ENCODE data around the gene RALGAPA2.

Gene RALGAPA2

GRCh38 chr20:20410678-20411077 is 301.8 kb downstream of the RALGAPA2 start:
- Histone ChIP-seq H3K4me3 (ENCODE audit: extremely low read depth, insufficient read depth, low read length, poor library complexity, severe bottlenecking) (no peak overlapping the region), H3K9me3 (ENCODE audit: control insufficient read depth, low read length) (no peaks in the 10 kb centered on the region), H3K4me1 (ENCODE audit: control insufficient read depth, insufficient read depth, low read length, poor library complexity, severe bottlenecking) (peaks cover 12% of the 10 kb centered on the region), H3K27ac (ENCODE audit: low read depth, low read length, severe bottlenecking) (no peak overlapping the region), H3K36me3 (ENCODE audit: control insufficient read depth, insufficient read depth, low read length) (no peaks in the 10 kb centered on the region)
- 0 to 5% methylated on average over 4 of the region's 6 CpGs for WGBS, 2 experiments (ENCODE audit: insufficient coverage in 2 of 2)

GRCh38 chr20:20409331-20409730 is 303.1 kb downstream of the RALGAPA2 start:
- WGBS, 2 experiments (ENCODE audit: insufficient coverage in 2 of 2), result 83 to 90% methylated on average over 2 to 3 of the region's 4 CpGs
- Histone ChIP-seq H3K36me3 (ENCODE audit: control insufficient read depth, insufficient read depth, low read length) (no peaks in the 10 kb centered on the region), H3K4me1 (ENCODE audit: control insufficient read depth, insufficient read depth, low read length, poor library complexity, severe bottlenecking) (peaks cover 12% of the 10 kb centered on the region), H3K9me3 (ENCODE audit: control insufficient read depth, low read length) (no peaks in the 10 kb centered on the region), H3K27ac (ENCODE audit: low read depth, low read length, severe bottlenecking) (no peak overlapping the region), H3K4me3 (ENCODE audit: extremely low read depth, insufficient read depth, low read length, poor library complexity, severe bottlenecking) (no peak overlapping the region)

- Histone ChIP-seq H3K4me3 (ENCODE audit: extremely low read depth, insufficient read depth, low read length, poor library complexity, severe bottlenecking) (no peak overlapping the region), H3K4me1 (ENCODE audit: control insufficient read depth, insufficient read depth, low read length, poor library complexity, severe bottlenecking) (peaks cover 9% of the 10 kb centered on the region), H3K27ac (ENCODE audit: low read depth, low read length, severe bottlenecking) (no peak overlapping the region), H3K9me3 (ENCODE audit: control insufficient read depth, low read length) (no peaks in the 10 kb centered on the region), H3K36me3 (ENCODE audit: control insufficient read depth, insufficient read depth, low read length) (no peaks in the 10 kb centered on the region)
- WGBS, 2 experiments (ENCODE audit: insufficient coverage in 2 of 2), result 81 to 94% methylated on average over 3 to 4 of the region's 6 CpGs
Measured at GRCh38 chr20:20407891-20408805, 304.3 kb downstream of the RALGAPA2 start.

DNA sequence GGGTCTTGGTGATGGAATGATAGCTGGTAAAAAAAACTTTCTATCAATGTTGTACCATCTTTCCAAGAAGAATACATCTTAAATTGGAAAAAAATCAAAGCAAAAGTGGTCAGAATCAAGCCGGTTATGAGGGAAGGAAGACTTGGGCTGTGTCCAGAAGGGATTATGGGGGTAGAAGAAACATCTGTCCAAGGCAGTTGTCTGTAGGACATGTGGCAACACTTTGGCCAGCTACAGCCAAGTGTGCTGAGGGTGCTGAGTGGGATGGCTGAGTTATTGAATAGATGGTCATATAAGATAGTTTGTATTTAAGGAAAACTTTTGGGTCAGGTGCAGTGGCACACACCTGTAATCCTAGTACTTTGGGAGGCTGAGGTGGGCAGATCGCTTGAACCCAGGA is 306.1 kb downstream of the RALGAPA2 start:
- Histone ChIP-seq H3K4me1 (ENCODE audit: control insufficient read depth, insufficient read depth, low read length, poor library complexity, severe bottlenecking) (peaks cover 9% of the 10 kb centered on the region), H3K4me3 (ENCODE audit: extremely low read depth, insufficient read depth, low read length, poor library complexity, severe bottlenecking) (no peak overlapping the region)
- WGBS, 2 experiments (ENCODE audit: insufficient coverage in 2 of 2), result 88 to 94% methylated on average over 1 to 2 of the region's 2 CpGs

DNA sequence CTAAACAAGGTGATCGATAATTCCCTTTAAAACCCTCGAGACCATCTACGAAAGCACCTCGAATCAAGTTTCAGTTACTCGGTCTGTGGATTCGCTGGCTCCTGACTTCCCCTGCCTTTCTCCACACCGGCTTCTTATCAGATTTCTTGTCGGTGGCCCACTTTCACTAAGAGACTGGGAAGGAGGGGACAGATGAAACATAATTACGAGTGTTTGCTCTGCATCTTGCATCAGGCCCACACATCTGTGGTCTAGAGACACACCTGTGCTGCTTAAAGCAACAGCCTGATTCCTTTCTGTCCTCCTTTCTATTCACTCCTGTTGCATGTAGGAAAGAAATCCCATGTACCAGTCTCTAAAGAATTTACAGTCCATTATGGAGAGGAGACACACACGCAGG is 306.8 kb downstream of the RALGAPA2 start:
- WGBS, 2 experiments (ENCODE audit: insufficient coverage in 2 of 2), result 90 to 95% methylated on average over 9 of the region's 10 CpGs
- no peak overlapping the region for H3K27ac ChIP-seq (ENCODE audit: low read depth, low read length, severe bottlenecking)
- peaks cover 5% of the 10 kb centered on the region for H3K4me1 ChIP-seq (ENCODE audit: control insufficient read depth, insufficient read depth, low read length, poor library complexity, severe bottlenecking)
- no peaks in the 10 kb centered on the region for H3K36me3 ChIP-seq (ENCODE audit: control insufficient read depth, insufficient read depth, low read length)
- no peak overlapping the region for H3K4me3 ChIP-seq (ENCODE audit: extremely low read depth, insufficient read depth, low read length, poor library complexity, severe bottlenecking)
- H3K9me3 ChIP-seq (ENCODE audit: control insufficient read depth, low read length), result no peaks in the 10 kb centered on the region

More for the DNA sequence above, 306.1 kb downstream of the RALGAPA2 start:
- H3K9me3 ChIP-seq (ENCODE audit: control insufficient read depth, low read length), result no peaks in the 10 kb centered on the region
- no peak overlapping the region for H3K27ac ChIP-seq (ENCODE audit: low read depth, low read length, severe bottlenecking)
- no peaks in the 10 kb centered on the region for H3K36me3 ChIP-seq (ENCODE audit: control insufficient read depth, insufficient read depth, low read length)

DNA sequence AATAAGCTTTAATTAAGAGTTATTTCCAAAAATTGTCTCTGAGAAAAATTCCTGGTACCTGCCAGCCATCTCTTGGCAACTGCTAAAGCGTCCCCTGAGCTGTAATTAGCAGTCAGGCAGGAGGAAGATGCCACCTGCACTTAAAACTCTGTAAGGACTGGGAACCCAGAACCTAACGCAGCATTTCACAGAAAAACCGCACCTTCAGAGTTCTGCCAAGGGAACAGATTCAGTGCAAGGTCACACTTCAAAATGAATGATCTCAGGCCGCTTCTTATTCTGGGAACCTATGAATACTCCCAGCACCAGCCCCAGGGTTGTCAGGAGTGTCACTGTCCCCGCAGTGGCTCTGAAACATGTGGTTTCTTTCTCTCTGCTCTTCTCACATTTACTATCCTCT is 307.8 kb downstream of the RALGAPA2 start:
- H3K4me3 ChIP-seq (ENCODE audit: extremely low read depth, insufficient read depth, low read length, poor library complexity, severe bottlenecking), result no peak overlapping the region
- peaks cover 4% of the 10 kb centered on the region for H3K4me1 ChIP-seq (ENCODE audit: control insufficient read depth, insufficient read depth, low read length, poor library complexity, severe bottlenecking)
- no peaks in the 10 kb centered on the region for H3K36me3 ChIP-seq (ENCODE audit: control insufficient read depth, insufficient read depth, low read length)
- 93 to 97% methylated on average over 4 to 5 of the region's 5 CpGs for WGBS, 2 experiments (ENCODE audit: insufficient coverage in 2 of 2)
- H3K9me3 ChIP-seq (ENCODE audit: control insufficient read depth, low read length), result no peaks in the 10 kb centered on the region
- no peak overlapping the region for H3K27ac ChIP-seq (ENCODE audit: low read depth, low read length, severe bottlenecking)

DNA sequence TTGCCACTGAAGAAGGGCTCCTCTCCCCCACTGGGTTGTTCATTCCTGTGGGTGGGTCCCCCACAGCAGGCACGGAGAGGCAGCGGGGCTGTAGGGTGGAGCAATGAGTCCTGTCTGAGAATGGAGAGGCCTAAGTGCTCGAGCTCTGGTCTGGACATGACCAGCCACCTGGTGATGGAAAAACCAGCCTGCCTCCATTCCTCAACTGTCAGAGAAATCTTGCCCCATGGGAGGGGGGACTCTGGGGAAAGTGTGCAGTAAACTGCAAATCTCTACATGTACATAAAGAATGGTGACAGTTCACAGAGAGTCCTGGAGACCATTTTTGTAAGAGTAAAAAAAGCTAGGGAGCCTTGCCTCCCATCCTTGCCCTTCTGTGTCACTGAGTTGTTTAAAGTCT is 310.5 kb downstream of the RALGAPA2 start:
- no peaks in the 10 kb centered on the region for H3K4me1 ChIP-seq (ENCODE audit: control insufficient read depth, insufficient read depth, low read length, poor library complexity, severe bottlenecking)
- no peaks in the 10 kb centered on the region for H3K9me3 ChIP-seq (ENCODE audit: control insufficient read depth, low read length)
- no peaks in the 10 kb centered on the region for H3K36me3 ChIP-seq (ENCODE audit: control insufficient read depth, insufficient read depth, low read length)
- H3K27ac ChIP-seq (ENCODE audit: low read depth, low read length, severe bottlenecking), result no peak overlapping the region
- H3K4me3 ChIP-seq (ENCODE audit: extremely low read depth, insufficient read depth, low read length, poor library complexity, severe bottlenecking), result no peak overlapping the region
- WGBS, 2 experiments (ENCODE audit: insufficient coverage in 2 of 2), result 80 to 100% methylated on average over 1 to 2 of the region's 3 CpGs

DNA sequence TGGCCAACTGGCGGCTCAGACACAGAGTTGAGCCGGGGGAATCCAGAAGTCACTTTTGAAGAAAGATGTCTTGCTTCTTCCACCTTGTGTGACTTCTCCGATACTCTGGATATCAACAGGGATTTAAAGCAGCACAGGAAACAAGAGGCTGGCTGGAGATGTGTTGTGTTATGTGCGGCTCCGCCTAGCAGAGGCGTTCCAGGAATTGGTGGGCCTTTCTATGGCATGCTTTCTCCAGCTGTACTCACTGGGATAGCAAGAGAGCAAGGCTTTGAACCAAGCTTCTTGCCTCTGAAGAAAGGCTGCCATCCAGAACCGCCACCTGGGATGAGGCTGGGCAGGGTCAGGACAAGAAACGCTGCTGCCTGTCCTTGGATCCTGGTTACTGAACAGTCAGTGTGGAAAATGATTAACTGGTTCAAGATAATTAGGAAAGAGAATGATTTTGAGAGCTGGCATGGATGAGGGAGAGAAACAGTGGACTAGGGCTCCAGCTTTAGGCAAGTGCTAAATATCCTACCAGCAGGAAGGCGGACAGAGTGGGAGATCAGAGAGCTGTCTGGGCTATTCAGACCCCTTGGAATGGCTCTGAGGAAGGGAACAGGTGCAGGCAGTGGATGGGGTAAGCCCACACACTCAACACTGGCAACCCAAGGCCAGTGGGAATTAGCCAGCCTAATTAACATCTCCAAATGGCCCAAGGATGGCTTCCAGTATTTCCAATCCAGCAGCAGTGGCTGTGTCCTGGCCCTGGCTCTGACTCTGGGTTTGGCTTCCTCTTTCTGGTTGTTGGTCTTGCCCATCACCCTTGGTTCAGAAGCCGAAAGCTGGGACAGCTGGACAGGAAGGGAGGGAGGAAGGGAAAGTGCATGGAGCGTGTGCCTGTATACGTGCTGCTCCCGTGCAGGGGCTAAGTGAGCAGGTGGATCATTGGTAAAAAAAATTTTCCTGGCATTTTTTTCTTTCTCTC is 312.6 kb downstream of the RALGAPA2 start:
- 90 to 93% methylated on average over 9 to 10 of the region's 13 CpGs for WGBS, 2 experiments (ENCODE audit: insufficient coverage in 2 of 2)
- Histone ChIP-seq H3K27ac (ENCODE audit: low read depth, low read length, severe bottlenecking) (no peak overlapping the region), H3K9me3 (ENCODE audit: control insufficient read depth, low read length) (no peaks in the 10 kb centered on the region)

GRCh38 chr20:20398123-20398522 is 314.3 kb downstream of the RALGAPA2 start:
- WGBS, 2 experiments (ENCODE audit: insufficient coverage in 2 of 2), result 96 to 100% methylated on average over 5 of the region's 7 CpGs
- Histone ChIP-seq H3K9me3 (ENCODE audit: control insufficient read depth, low read length) (no peaks in the 10 kb centered on the region), H3K4me3 (ENCODE audit: extremely low read depth, insufficient read depth, low read length, poor library complexity, severe bottlenecking) (no peak overlapping the region), H3K4me1 (ENCODE audit: control insufficient read depth, insufficient read depth, low read length, poor library complexity, severe bottlenecking) (no peaks in the 10 kb centered on the region), H3K27ac (ENCODE audit: low read depth, low read length, severe bottlenecking) (no peak overlapping the region), H3K36me3 (ENCODE audit: control insufficient read depth, insufficient read depth, low read length) (no peaks in the 10 kb centered on the region)

More for the DNA sequence above, 312.6 kb downstream of the RALGAPA2 start:
- no peaks in the 10 kb centered on the region for H3K4me1 ChIP-seq (ENCODE audit: control insufficient read depth, insufficient read depth, low read length, poor library complexity, severe bottlenecking)
- no peak overlapping the region for H3K4me3 ChIP-seq (ENCODE audit: extremely low read depth, insufficient read depth, low read length, poor library complexity, severe bottlenecking)
- no peaks in the 10 kb centered on the region for H3K36me3 ChIP-seq (ENCODE audit: control insufficient read depth, insufficient read depth, low read length)

GRCh38 chr20:20396794-20397193 is 315.6 kb downstream of the RALGAPA2 start:
- Histone ChIP-seq H3K4me1 (ENCODE audit: control insufficient read depth, insufficient read depth, low read length, poor library complexity, severe bottlenecking) (no peaks in the 10 kb centered on the region), H3K27ac (ENCODE audit: low read depth, low read length, severe bottlenecking) (no peak overlapping the region), H3K36me3 (ENCODE audit: control insufficient read depth, insufficient read depth, low read length) (no peaks in the 10 kb centered on the region), H3K9me3 (ENCODE audit: control insufficient read depth, low read length) (no peaks in the 10 kb centered on the region), H3K4me3 (ENCODE audit: extremely low read depth, insufficient read depth, low read length, poor library complexity, severe bottlenecking) (no peak overlapping the region)
- 86 to 94% methylated on average over 3 of the region's 3 CpGs for WGBS, 2 experiments (ENCODE audit: insufficient coverage in 2 of 2)

Data from mesodermal cell (in vitro differentiated cells).